DOHH2 (cell line): ENCODE measurements around the gene MAP6.

Source experiments
- H3F3A ChIP-seq: fragments of 200-600 bp; sonication (generic), shearing (Covaris generic); 2 replicates; pipeline ENCODE4 v1.6.0; 2016; ENCODE audit warnings: antibody characterized with exemption, mild to moderate bottlenecking; ENCODE audit not compliant: control insufficient read depth, insufficient read depth
- H3K27ac ChIP-seq: fragments of 200-600 bp; sonication (generic); 2 replicates; pipeline ENCODE4 v1.5.1; 2014; ENCODE audit warnings: low read depth, mild to moderate bottlenecking, low read length, moderate library complexity
- H3K27me3 ChIP-seq: fragments of 200-600 bp; sonication (generic); 2 replicates; pipeline ENCODE4 v1.6.1; 2014; ENCODE audit warnings: mild to moderate bottlenecking, low read length, mixed read lengths; ENCODE audit not compliant: control insufficient read depth
- H3K36me3 ChIP-seq: fragments of 200-600 bp; sonication (generic); 2 replicates; pipeline ENCODE4 v1.6.1; 2014; ENCODE audit warnings: mild to moderate bottlenecking, low read length, moderate library complexity, mixed read lengths; ENCODE audit not compliant: control insufficient read depth
- H3K4me1 ChIP-seq: fragments of 200-600 bp; sonication (generic); 2 replicates; pipeline ENCODE4 v1.6.1; 2014; ENCODE audit warnings: mild to moderate bottlenecking, low read length, mixed read lengths; ENCODE audit not compliant: control insufficient read depth
- H3K4me2 ChIP-seq: fragments of 200-600 bp; sonication (generic); 2 replicates; pipeline ENCODE4 v1.6.0; 2014; ENCODE audit warnings: mild to moderate bottlenecking, low read length, moderate library complexity
- H3K4me3 ChIP-seq: fragments of 200-600 bp; sonication (generic); 2 replicates; pipeline ENCODE4 v1.5.1; 2014; ENCODE audit warnings: mild to moderate bottlenecking, low read length, mixed read lengths
- H3K79me2 ChIP-seq: fragments of 200-600 bp; sonication (generic); 2 replicates; pipeline ENCODE4 v1.6.1; 2014; ENCODE audit warnings: mild to moderate bottlenecking, low read length, mixed read lengths; ENCODE audit not compliant: control insufficient read depth
- H3K9me2 ChIP-seq: fragments of 200-600 bp; sonication (generic); replicated peaks from 2 replicates; pipeline ENCODE4 v1.6.1; 2014; ENCODE audit warnings: mild to moderate bottlenecking, low read length, mixed read lengths; ENCODE audit not compliant: control insufficient read depth
- H3K9me3 ChIP-seq: fragments of 200-600 bp; sonication (generic); 2 replicates; pipeline ENCODE4 v1.6.1; 2014; ENCODE audit warnings: antibody characterized with exemption, low read length, mixed read lengths; ENCODE audit not compliant: control insufficient read depth, insufficient read depth
- H4K20me1 ChIP-seq: fragments of 200-600 bp; sonication (generic); 2 replicates; pipeline ENCODE4 v1.6.0; 2014; ENCODE audit warnings: low read depth, mild to moderate bottlenecking, antibody characterized with exemption, low read length, moderate library complexity; ENCODE audit not compliant: control insufficient read depth, insufficient read depth
- EZH2phosphoT487 ChIP-seq: fragments of 200-600 bp; sonication (generic); IDR thresholded peaks from 2 replicates; pipeline ENCODE4 v1.6.1; 2017; ENCODE audit warnings: borderline replicate concordance, mild to moderate bottlenecking, antibody characterized with exemption, low read length, moderate library complexity, mixed read lengths
- TF ChIP-seq, protein P1 (sequence below): fragments of 200-600 bp; sonication (generic); IDR thresholded peaks from one replicate; pipeline ENCODE4 v1.5.1; 2014; ENCODE audit warnings: antibody characterized with exemption, mild to moderate bottlenecking, low read depth, low read length; ENCODE audit not compliant: poor library complexity, severe bottlenecking

The MAP6 gene

DNA sequence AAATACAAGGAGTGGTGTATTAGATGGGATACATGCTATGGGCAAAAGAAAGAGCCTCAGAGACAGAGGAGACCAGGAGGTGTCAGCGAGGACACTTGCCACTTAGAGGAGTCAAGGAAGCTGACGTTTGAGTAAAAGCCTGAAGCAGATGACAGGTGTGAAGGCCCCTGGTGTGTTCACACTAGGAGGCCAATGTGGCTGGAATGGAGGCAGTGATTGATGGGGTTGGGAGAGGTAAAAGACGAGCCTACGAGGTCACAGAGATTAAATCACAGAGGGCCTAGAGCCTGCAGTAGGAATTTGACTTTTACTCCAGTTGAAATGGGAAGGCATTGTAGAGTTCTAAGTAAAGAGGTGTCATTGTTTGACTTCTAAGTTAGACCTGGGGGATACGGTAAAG, 131.1 kb downstream of the MAP6 start:
- H3K4me2 ChIP-seq, result peak overlapping the region; percentile 45
- H3K27ac ChIP-seq, result no peak overlapping the region
- H3K79me2 ChIP-seq, result no peaks in the 10 kb centered on the region
- no peaks in the 10 kb centered on the region for H3K9me2 ChIP-seq
- peaks cover 12% of the 10 kb centered on the region for H3K4me1 ChIP-seq
- no peak for TF ChIP-seq EZH2phosphoT487
- TF ChIP-seq, protein P1, sequence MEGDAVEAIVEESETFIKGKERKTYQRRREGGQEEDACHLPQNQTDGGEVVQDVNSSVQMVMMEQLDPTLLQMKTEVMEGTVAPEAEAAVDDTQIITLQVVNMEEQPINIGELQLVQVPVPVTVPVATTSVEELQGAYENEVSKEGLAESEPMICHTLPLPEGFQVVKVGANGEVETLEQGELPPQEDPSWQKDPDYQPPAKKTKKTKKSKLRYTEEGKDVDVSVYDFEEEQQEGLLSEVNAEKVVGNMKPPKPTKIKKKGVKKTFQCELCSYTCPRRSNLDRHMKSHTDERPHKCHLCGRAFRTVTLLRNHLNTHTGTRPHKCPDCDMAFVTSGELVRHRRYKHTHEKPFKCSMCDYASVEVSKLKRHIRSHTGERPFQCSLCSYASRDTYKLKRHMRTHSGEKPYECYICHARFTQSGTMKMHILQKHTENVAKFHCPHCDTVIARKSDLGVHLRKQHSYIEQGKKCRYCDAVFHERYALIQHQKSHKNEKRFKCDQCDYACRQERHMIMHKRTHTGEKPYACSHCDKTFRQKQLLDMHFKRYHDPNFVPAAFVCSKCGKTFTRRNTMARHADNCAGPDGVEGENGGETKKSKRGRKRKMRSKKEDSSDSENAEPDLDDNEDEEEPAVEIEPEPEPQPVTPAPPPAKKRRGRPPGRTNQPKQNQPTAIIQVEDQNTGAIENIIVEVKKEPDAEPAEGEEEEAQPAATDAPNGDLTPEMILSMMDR, result no peak
- H3K4me3 ChIP-seq, result no peak overlapping the region
- H3K36me3 ChIP-seq, result no peaks in the 10 kb centered on the region
- H3K27me3 ChIP-seq, result peaks cover 27% of the 10 kb centered on the region
- H3K9me3 ChIP-seq, result no peaks in the 10 kb centered on the region
- no peaks in the 10 kb centered on the region for H4K20me1 ChIP-seq
- H3F3A ChIP-seq, result no peaks in the 10 kb centered on the region
